NCI-H2227 treated with DMSO at 0.1 percent for 48 hours (cell line): Measurements from ENCODE around the gene ELL.

Source experiments
- DNase-seq: peaks from one replicate; lab custom pipeline; 2025; lab: John Stamatoyannopoulos, UW

ELL gene

DNA sequence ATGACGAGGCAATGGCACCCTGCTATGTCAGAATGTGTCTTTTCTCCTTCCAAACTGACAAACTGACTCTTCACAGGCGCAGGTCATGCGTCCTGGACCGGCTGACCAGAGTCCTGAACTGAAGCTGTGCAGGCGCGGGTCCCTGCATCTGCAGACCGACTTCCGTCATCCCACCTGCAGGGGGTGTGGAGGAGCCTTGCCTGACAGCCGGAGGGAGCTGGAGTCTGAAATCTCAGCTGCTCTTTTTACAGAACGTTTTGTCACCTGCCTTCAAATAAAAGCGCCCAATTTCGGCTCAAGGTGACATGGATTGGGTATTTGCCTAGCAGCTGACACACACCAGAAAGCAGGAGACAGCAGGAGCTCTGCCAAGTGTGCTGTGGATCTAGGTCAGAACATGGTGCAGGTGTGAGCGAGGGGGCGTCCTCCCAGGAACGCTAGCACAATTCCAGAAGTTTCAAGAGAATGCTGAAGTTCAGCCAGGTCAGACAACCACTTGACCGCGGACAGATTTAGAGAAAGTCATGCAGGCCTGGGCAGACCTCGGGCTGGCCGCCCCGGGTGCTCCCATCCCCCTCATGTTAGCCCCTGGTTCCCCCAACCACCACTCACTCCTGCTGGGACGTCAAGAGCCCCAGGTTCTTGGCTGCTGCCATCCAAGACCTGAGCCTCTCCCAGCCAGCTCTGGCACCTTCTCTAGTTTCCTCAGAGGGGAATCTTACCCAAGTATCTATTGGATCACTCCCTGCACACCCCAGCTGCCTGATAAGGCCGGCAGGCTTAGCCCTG, 32.8 kb downstream of the ELL start:
- DNase-seq: no peak

DNA sequence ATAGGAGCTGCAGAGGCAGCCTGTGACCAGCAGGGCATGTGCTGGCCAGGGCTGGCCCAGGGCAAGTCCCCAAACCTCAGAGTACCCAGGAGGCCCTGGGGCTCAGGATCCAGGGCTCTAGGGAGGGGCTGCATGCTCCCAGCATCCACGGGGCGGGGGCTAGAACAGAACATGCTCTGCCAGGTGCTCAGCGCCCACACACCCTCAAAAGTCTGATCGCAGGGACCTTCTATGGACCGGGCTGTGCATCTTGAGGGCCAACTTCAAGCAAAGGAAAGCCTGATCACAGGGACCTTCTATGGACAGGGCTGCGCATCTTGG, 33.5 kb downstream of the ELL start:
- no peak for DNase-seq

DNA sequence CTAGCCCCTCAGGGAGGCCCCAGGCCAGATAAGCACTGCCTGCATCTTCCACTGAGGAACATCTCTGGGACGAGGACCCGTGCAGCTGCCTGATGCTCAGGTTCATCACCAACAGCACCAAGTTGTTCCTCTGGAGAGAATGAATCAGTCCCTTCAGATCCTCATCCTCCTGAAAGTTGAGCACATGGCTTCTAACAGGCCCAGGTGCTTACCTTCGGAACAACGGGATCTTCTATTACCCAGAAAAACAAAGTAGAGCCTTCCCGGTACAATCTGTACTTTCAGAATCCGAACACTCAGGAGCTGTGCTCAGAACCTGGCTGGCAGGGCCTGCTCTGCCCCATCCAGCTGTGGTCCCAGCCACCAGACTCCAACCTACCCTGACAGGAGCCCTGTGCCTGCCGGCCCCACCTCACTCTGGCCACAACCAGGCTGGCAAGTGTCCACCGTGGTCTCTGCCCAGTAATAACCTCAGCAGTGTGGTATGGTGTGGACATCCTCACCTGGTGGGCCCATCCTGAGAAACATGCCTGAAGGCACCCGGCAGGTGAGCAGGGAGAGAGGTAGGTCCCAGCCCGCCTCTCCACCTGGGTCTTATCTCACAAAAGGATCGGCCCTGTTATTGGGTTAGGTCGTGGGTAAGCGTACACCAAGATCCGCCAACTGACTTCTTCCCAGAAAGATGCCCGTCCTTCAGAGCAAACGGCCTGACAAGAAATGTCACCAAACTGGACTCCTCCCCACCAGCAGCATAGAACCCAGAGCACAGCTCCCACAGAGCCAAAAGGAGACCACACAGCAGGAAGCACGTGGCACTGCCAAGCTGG, 34.1 kb downstream of the ELL start:
- no peak for DNase-seq

DNA sequence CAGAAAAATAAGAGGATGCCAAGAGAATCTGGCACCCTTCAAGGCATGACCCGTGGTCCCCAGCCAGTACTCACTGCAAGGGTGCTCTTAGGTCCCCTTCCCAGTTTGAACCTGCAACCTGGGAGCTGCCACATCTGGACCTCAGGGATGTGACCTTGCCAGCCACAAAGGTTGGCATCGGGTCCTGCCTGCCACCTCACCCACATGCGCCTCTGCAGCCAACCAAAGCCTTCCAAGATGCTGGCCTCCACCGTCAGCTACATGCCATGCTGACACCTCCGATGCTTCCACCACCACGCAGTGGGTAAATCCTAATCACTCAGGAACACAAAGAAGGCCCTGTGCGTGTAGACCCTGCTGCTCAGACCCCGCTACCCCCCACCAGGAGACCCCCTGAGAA, 35.1 kb downstream of the ELL start:
- no peak for DNase-seq

DNA sequence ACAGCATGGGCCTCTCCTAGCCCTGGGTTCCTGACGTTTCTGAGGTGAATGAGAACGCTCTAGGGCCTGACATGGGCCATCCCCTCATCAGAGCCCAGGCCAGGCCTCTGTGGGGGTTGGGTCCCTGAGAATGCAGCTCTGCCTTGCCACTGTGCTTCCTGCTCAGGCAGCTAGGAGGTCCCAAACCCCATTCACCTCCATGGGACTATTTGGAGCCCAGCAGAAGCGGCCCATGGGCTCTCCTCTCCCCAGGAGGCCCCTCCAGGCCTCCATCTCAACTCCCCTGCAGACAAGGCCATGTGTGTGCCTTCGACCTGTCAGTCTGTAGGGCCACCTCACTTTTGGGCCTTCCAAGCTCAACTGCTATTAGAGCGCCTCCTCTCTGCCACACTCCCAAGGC, 36.9 kb downstream of the ELL start:
- no peak for DNase-seq

DNA sequence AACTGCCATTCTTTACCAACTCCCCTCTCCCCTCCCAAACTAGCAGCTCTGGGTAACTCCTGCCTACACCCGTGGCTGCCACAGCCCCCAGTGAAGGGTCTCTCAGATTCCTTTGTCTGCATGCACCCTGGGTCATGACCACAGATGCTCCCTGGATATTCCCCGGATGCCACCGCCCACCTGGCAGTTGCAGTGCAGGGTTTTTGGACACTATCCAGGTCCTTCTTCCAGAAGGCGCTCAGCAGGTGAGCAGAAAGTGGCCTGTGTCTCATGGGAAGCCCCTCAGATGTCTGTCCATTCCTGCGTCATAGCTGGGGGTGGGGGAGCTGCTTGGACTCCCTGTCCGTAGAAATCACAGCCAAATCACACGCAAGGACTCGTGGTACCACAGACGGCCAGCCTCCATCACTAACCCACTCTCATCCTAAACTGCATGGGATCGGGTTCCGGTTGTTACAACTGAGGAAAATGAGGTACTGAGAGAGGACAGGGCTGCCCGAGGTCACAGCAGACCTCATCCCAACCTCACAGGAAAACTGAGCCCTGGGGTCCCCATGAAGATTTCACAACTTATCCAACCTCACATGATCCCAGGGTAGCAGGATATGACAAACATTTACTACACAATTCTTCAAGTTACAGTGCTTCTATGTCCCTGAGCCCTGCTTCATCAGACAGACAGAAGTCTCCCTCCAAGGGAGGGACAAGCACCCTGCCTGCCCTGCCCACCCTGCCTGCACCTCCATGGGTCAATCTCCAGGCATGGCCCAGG, 38.6 kb downstream of the ELL start:
- no peak for DNase-seq

DNA sequence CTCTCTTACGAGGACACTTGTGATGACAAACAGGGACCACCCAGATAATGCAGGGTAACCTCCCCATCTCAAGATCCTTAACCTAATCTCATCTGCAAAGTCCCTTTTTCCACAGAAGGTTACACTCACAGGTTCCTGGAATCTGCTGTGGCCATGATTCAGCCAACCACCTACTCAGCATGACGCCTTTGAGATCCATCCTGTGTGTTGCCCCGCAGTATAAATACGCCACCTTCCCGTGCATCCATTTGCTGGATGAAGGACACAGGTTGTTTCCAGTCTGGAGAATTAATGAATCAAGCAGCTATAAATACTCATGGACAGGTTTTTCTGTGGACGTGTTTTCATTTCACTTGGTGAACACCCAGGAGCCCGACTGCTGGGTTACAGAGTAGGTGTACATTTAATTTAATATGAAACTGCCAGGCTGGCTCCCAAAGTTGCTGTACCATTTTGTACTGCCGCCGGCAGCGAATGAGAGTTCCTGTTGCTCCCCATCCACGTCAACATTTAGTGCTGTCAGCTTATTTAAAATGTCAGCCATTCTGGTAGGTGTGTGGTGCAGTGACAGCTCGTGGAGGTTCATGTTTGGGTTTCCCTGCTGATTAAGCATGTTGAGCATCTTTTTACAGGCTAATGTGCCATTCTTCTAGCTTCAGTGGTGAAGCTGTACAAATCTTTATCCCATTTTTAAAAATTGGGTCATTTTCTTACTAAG, 40.2 kb downstream of the ELL start:
- DNase-seq: no peak

DNA sequence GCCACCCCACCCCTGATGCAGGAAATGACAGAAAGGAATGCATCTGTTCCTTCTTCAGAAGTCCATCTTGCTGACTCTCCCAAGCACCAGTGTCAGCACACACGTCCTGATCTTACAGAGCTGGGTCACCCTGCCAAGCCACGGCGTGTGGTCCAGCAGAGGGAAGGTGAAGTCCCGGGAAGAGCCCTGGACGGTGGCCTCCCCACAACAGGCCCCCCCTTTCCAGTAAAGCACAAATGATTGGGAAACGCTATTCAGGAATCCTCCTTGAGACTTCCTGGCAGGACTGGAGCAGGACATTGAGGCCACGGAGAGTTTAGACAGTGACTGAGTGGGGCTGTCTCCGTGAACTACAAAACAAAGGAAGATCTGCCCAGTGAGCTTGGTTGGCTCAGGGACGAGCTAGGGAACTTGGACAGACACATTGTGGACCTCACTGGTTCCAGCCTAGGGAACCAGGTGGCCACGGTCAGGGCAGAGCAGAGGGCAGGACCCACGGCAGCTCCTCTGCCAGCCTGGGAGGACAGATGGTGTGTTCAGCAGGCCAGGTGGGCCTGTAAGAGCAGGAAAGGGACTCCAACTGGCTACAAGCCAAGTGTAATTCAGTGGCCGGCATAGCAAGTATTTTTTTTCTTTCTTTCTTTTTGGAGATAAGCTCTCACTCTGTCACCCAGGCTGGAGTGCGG, 41.7 kb downstream of the ELL start:
- no peak for DNase-seq

DNA sequence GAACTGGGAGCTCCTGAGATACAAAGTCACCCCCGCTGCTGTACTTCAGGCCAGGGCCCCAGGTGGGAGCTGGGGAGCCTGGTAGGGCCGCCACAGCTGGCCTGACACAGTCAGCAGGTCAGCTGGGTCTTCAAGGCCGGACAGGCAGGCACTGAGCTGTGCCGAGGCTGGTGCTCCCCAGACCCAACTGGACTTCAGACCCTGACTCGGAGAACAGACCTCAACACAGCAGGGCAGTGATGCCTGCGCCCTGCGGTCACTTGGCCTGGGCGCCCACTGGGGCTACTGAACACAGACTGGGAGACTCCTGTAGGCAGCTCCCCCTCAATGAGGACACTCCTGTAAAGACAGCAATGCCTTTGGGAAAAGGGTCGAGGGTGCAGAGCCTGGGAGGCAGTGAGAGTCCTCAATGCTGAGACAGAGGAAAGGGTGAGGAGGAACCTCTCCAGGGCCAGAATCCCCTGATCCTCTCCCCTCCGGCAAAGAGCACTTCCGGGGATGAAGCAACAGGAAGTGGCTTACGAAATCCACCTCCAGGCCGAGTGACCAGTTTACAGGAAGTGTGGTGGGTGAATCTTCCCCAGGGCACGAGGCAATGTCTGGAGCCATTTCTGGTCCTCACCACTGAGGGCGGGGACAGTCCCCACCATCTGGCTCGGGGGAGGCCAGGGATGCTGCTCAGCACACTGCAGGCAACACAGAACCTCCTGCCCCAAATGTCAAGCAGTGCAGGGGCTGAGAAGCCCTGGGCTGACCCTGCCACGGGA, 43.1 kb downstream of the ELL start:
- DNase-seq: no peak

DNA sequence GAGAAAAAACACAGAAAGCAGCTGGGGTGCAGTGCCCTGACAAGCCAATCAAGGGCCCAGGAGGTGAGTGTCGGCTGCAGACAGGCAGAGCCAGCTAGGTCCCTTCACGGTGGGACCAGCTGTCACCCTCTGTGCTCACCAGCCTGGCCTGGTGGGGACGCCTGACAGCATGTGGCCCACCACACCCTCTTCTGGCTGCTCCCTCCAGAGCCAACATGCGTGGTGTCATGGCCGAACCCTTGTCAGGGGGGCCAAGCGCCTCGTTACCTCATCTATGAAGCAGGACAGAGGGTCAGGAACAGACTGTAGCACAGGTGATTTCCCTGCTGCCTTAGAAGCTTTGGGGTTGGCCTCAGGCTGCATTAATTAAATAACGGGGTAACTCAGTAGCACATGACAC, 43.9 kb downstream of the ELL start:
- DNase-seq: no peak

DNA sequence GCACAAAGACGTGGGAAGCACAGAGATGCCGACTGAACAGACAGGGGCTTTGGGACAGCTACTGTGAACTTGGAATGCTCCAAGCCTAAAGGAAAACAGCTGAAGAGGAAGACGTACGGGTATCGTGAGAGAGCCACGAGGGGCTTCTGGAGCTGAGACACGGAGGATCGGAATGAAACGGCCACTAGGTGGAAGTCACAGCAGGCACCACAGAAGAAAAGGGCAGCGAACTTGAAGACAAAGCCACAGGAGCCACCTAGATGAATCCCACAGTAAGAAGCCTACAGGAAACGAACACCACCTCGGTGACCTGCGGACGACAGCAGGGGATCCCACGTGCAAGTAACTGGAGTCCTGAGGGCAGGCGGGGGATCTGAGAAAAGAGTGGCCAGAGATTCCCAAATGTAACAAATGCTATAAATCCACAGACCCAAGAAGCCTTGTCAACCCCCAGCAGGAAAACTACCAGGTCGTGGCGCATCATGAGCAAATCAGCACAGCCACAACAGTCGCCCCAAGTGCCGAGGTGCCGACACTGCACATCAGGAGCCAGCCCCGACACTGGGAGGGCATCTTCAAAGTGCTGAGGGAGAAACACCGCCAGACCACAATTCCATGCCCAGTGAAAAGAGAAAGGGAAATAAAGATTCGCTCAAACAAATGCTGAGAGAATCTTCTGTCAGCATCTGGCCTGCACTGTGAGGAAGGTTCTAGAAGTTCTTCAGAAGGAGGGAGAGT, 44.7 kb downstream of the ELL start:
- no peak for DNase-seq

DNA sequence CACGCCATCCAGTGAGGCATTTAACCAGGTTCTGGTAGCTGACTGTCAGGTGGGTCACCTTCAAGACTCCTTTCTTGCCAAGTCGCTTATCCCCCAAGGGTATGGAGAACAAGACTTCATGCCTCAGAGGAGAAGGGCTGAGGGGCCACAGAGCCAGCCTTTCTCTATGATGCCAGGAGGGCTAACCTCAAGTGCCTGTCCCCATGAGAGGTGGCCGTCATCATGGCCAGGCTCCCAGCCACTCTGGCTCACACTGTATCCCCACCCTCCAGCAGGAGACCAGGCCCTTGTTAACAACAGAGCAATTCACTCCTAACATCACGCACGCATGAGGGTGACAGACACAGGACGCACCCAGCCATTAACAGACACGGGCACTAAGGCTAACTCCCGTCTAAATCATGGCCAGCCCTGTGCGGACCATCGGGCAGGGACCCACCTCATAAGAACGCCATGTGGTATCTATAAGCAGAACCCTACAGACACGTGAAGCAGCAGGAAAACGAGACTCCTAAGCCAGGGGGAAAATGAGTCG, 45.3 kb downstream of the ELL start:
- no peak for DNase-seq

DNA sequence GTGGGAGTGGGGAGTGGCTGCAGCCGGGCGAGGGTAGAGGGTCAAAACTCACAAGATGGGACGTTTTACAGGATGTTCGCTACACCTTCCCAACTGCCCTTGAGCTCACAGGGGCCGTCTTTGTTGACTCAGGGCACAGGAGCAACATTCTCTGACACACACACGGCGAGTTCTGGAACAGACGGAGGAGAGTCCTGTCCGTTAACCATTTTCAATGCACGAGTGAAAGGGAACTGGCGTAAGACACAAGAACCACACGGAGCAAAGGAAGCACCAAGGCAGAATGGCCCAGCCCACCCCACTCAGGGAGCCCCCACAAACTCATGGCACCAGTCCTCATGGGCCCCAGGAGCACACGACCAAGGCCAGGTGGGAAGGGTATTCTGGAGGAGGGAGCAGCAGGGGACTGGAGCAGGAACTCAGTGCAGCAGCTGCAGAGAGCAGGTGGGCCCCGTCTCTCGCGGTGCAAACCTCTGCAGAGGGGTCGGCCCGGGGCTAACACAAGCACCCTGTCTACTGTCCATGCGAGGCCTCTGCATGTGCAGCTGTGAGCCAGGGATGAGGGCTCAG, 46.0 kb downstream of the ELL start:
- DNase-seq: no peak

DNA sequence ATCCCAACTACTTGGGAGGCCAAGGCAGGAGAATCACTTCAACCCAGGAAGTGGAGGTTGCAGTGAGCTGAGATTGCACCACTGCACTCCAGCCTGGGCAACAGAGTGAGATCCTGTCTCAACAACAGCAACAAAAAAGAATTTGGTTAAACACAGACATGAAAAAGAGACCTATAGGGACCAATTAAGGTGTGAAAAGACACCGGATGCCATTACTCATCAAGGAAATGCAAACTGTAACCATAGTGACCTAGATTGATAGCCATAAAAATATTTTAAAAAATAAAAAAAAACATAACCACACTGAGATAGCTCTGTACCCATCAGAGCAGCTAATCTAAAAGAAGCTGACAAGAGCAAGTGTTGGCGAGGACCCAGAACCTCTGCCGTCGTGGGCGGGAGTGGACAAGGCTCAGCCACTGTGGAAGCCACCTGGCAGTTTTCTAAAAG, 46.8 kb downstream of the ELL start:
- DNase-seq: no peak

DNA sequence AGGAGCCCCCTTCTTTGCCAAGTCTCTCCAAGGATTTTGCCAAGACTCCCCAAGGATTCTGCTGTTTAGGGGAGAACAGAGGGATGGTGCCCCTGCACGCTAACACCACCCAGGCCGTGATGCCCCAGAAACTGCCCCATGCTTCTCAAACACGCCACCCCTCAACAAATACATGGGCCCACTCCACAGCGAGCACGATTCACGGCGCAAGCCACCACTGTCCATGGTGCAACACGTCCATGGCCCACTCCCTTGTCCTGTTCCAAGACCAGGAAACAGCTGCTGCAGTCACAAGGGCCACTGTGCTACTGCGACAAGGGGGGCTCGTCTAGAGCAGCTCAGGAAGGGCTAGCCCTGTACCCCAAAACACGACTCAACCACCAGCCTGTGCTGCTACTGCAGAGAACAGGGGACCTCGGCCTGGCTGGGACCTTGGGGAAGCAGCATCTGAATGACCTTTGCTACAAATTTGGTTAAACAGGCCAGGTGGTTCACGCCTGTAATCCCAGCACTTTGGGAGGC, 47.4 kb downstream of the ELL start:
- no peak for DNase-seq

DNA sequence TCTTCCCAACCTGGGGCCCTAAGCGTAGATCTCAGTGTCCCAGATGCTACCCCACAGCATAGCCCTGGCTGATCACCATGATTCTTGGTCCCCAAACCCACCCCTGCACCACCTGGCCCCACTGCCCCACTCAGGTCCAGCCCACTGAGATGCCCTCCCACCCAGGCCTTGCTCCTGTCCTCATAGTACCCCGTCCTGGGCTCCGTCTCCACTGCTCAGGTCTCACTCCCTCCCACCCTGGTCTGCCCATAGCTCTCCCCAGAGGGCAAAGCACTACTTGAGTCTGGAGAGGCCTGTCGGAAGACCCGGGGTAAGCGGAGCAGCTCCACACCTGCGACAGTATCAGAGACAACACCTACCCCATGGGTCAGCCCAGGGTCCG, 48.2 kb downstream of the ELL start:
- no peak for DNase-seq

DNA sequence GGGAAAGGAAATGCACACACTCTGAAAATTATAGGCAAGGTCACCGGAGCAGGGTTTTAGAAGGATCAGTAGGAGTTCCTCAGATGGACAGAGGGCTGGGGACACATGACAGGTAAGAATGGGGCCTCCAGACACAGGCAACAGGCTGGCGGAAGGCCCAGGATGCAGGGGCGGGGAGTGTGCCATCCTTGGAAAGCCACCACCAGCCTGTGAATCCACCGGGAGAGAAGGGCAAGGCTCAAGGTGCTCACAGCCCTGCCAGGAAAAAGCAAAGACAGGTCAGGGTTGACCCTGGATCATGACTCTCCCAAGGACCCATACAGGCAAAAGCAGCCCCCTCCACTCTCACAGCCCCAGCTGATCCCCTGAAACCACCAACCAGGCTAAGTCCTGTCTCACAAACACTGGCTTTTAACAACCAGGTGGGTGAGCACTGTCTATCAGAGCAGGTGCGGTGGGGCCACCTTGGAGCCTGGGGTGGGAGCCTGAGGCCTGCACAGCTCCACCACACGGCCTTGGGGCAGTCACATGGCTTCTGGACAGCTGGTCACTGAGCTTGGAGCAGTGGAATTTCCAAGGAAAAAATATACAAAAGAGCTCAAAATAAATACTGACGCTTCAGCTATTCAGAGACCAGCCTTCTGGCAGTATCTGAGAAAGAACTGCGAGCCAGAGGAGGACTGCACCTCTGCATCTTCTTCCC, 48.7 kb downstream of the ELL start:
- DNase-seq: no peak

DNA sequence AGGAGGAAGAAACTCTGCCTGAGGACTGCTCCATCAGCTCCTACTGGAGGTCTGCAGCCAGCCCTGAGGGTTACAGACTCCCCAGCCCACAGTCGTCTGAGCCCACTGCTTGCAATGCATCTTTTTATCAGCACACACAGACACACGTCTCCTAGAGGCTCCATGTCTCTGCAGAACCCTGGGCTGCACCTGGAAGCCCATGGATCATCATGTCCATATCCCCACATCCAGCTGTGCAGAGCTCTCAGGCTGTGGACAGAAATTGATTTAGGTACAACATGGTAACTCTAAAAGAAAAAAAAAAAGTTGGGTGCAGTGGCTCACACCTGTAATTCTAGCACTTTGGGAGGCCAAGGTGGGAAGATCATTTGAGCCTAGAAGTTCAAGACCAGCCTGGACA, 51.1 kb downstream of the ELL start:
- no peak for DNase-seq
